HG02610 (cell line): ENCODE data around the gene ADAM8.

Experiments used
- ATAC-seq: cut with Tn5 transposase; IDR thresholded peaks from one replicate; pipeline ENCODE4 v1.9.1; 2021; ENCODE audit warnings: mild to moderate bottlenecking, moderate library complexity; ENCODE audit not compliant: unreplicated experiment

ADAM8 gene

GRCh38 chr10:133214468-133215410 lies 61.9 kb downstream of the ADAM8 start:
- no peak for ATAC-seq

- ATAC-seq: no peak
Measured at GRCh38 chr10:133213641-133214467, 62.8 kb downstream of the ADAM8 start.

GRCh38 chr10:133212853-133213494 lies 63.7 kb downstream of the ADAM8 start:
- ATAC-seq: no peak
